OCI-LY7 (cell line): ENCODE results near the gene EOMES. TPM values are rescaled to one million over a fixed set of nuclear protein-coding genes. Genes with fewer than 3 reads are reported as not detected.

ENCODE experiments used
- BruUV-seq: library from RNA; stranded (reverse); fragments of 400-500 nt; replicated peaks from 2 replicates; lab custom pipeline; 2021; lab: Mats Ljungman, UMichigan
- CTCF ChIA-PET: fragments of 300-600 bp; sonication (Branson Sonifier 250); formaldehyde crosslinking; loops from one replicate; lab custom pipeline; 2022; ENCODE audit warnings: antibody characterized with exemption; ENCODE audit not compliant: unreplicated experiment; lab: Charles Lee
- POLR2A ChIA-PET: fragments of 300-600 bp; sonication (Branson Sonifier 250); formaldehyde crosslinking; loops from one replicate; lab custom pipeline; 2022; ENCODE audit warnings: antibody characterized with exemption; lab: Charles Lee
- DNase-seq: peaks from one replicate; pipeline ENCODE4 v3.0.0-alpha.2; 2015; ENCODE audit warnings: low spot score
- H2AFZ ChIP-seq: fragments of 200-600 bp; sonication (generic), shearing (Covaris generic); 2 replicates; pipeline ENCODE4 v1.6.1; 2014; ENCODE audit warnings: mild to moderate bottlenecking, antibody characterized with exemption, low read length, moderate library complexity
- H3K27ac ChIP-seq: fragments of 200-600 bp; sonication (generic); 2 replicates; pipeline ENCODE4 v1.5.1; 2014; ENCODE audit warnings: mixed run types, low read depth, mild to moderate bottlenecking, moderate library complexity, low read length, inconsistent platforms; ENCODE audit not compliant: poor library complexity, severe bottlenecking
- H3K36me3 ChIP-seq: fragments of 200-600 bp; sonication (generic); 2 replicates; pipeline ENCODE4 v1.6.1; 2014; ENCODE audit warnings: mild to moderate bottlenecking, antibody characterized with exemption, low read length, moderate library complexity, mixed read lengths; ENCODE audit not compliant: insufficient read depth
- H3K4me1 ChIP-seq: fragments of 200-600 bp; sonication (generic); 2 replicates; pipeline ENCODE4 v1.5.1; 2014; ENCODE audit warnings: mild to moderate bottlenecking, low read length; ENCODE audit not compliant: insufficient read depth, poor library complexity, severe bottlenecking
- H3K4me2 ChIP-seq: fragments of 200-600 bp; sonication (generic); 2 replicates; pipeline ENCODE4 v1.6.1; 2014; ENCODE audit warnings: mild to moderate bottlenecking, low read length
- H3K4me3 ChIP-seq: fragments of 200-600 bp; sonication (generic); 2 replicates; pipeline ENCODE4 v1.5.1; 2014; ENCODE audit warnings: mild to moderate bottlenecking, low read depth, low read length; ENCODE audit not compliant: poor library complexity, severe bottlenecking
- H3K79me2 ChIP-seq: fragments of 200-600 bp; sonication (generic); 2 replicates; pipeline ENCODE4 v1.6.1; 2016; ENCODE audit warnings: low read depth, mild to moderate bottlenecking, low read length, moderate library complexity, mixed read lengths; ENCODE audit not compliant: insufficient read depth
- H3K9me2 ChIP-seq: fragments of 200-600 bp; sonication (generic); 2 replicates; pipeline ENCODE4 v1.6.1; 2016; ENCODE audit warnings: mild to moderate bottlenecking, low read length, mixed read lengths; ENCODE audit not compliant: insufficient read depth
- H3K9me3 ChIP-seq: fragments of 200-600 bp; sonication (generic); 2 replicates; pipeline ENCODE4 v1.6.1; 2014; ENCODE audit warnings: mild to moderate bottlenecking, mixed run types, low read length, mixed read lengths
- H4K20me1 ChIP-seq: fragments of 200-600 bp; sonication (generic); 2 replicates; pipeline ENCODE4 v1.6.1; 2014; ENCODE audit warnings: mild to moderate bottlenecking, antibody characterized with exemption, low read length, moderate library complexity, mixed read lengths; ENCODE audit not compliant: insufficient read depth
- CTCF ChIP-seq: fragments of 200-600 bp; sonication (generic); conservative IDR thresholded peaks from 2 replicates; pipeline ENCODE4 v1.5.1; 2014; ENCODE audit warnings: mild to moderate bottlenecking, antibody characterized with exemption, low read length, moderate library complexity, mixed read lengths
- EZH2phosphoT487 ChIP-seq: fragments of 200-600 bp; sonication (generic); IDR thresholded peaks from 2 replicates; pipeline ENCODE4 v1.6.1; 2018; ENCODE audit warnings: low read depth, borderline replicate concordance, mild to moderate bottlenecking, mixed run types, antibody characterized with exemption, low read length, moderate library complexity, mixed read lengths
- intact Hi-C: fragments of 100-400 bp; cut with micrococcal nuclease; formaldehyde crosslinking; loops from one replicate; pipeline ENCODE4 v1.10.0; 2022; ENCODE audit not compliant: unreplicated experiment
- total RNA-seq, 2 experiments: library from RNA; depleted of rRNA in 1 of 2; stranded (reverse); fragments of >200 nt in 1 of 2; shearing (Covaris generic) in 1 of 2; gene quantifications; 2 replicates each; pipeline ENCODE4 v1.2.3, GENCODE V29; 2014 to 2022

EOMES gene
- total RNA-seq, 2 experiments from 2014 or later = not detected

- no peaks in the 10 kb centered on the region for H3K36me3 ChIP-seq
- H2AFZ ChIP-seq = no peak overlapping the region
- H3K79me2 ChIP-seq = no peaks in the 10 kb centered on the region
- no peak overlapping the region for H3K27ac ChIP-seq
- no peaks in the 10 kb centered on the region for H3K9me2 ChIP-seq
- ChIA-PET POLR2A (no interaction called here), CTCF (no interaction called here)
- no peak for DNase-seq
- intact Hi-C loops = loop anchor here (5.0 kb wide), 1 partner anchor 613 kb away; no protein-coding TSS in a partner anchor
- H3K4me2 ChIP-seq = no peak overlapping the region
- BruUV-seq = no TSS peak
- no peak overlapping the region for H3K4me3 ChIP-seq
- H3K4me1 ChIP-seq = no peaks in the 10 kb centered on the region
- TF ChIP-seq EZH2phosphoT487 (no peak), CTCF (no peak)
- no peaks in the 10 kb centered on the region for H4K20me1 ChIP-seq
- H3K9me3 ChIP-seq = no peaks in the 10 kb centered on the region
Observed at GRCh38 chr3:27714146-27714526, 8.0 kb downstream of the EOMES start.

GRCh38 chr3:27713435-27714145, 8.5 kb downstream of the EOMES start:
- H3K4me2 ChIP-seq = no peak overlapping the region
- no peak overlapping the region for H3K4me3 ChIP-seq
- H3K36me3 ChIP-seq = no peaks in the 10 kb centered on the region
- no peaks in the 10 kb centered on the region for H3K9me2 ChIP-seq
- ChIA-PET CTCF (no interaction called here), POLR2A (no interaction called here)
- H3K9me3 ChIP-seq = no peaks in the 10 kb centered on the region
- no peak overlapping the region for H3K27ac ChIP-seq
- H3K4me1 ChIP-seq = no peaks in the 10 kb centered on the region
- TF ChIP-seq CTCF (no peak), EZH2phosphoT487 (no peak)
- H4K20me1 ChIP-seq = no peaks in the 10 kb centered on the region
- intact Hi-C loops = loop anchor here (5.0 kb wide), 1 partner anchor 614 kb away; no protein-coding TSS in a partner anchor
- H3K79me2 ChIP-seq = no peaks in the 10 kb centered on the region
- no TSS peak for BruUV-seq
- no peak overlapping the region for H2AFZ ChIP-seq
- DNase-seq = no peak

GRCh38 chr3:27713078-27713423, 9.1 kb downstream of the EOMES start:
- no TSS peak for BruUV-seq
- H3K4me2 ChIP-seq = no peak overlapping the region
- no peak overlapping the region for H2AFZ ChIP-seq
- H3K9me3 ChIP-seq = no peaks in the 10 kb centered on the region
- no peaks in the 10 kb centered on the region for H4K20me1 ChIP-seq
- intact Hi-C loops = loop anchor here (5.0 kb wide), 1 partner anchor 614 kb away; no protein-coding TSS in a partner anchor
- H3K9me2 ChIP-seq = no peaks in the 10 kb centered on the region
- no peaks in the 10 kb centered on the region for H3K4me1 ChIP-seq
- no peaks in the 10 kb centered on the region for H3K79me2 ChIP-seq
- CTCF ChIA-PET = no interaction called here
- no peak for TF ChIP-seq CTCF
- TF ChIP-seq EZH2phosphoT487 = no peak
- H3K4me3 ChIP-seq = no peak overlapping the region
- POLR2A ChIA-PET = no interaction called here
- no peak for DNase-seq
- no peaks in the 10 kb centered on the region for H3K36me3 ChIP-seq
- no peak overlapping the region for H3K27ac ChIP-seq
